Chondrocyte (in vitro differentiated cells): ENCODE data around the gene ZNF584. TPM values are rescaled to one million over a fixed set of nuclear protein-coding genes. Genes with fewer than 3 reads are reported as not detected.

Source experiments
- DNase-seq: peaks from one replicate; pipeline ENCODE4 v3.0.0; 2021; ENCODE audit warnings: mixed read lengths, low spot score
- H3K27ac Mint-ChIP-seq: one replicate; pipeline ENCODE4 v1.8.0; 2021; ENCODE audit warnings: mild to moderate bottlenecking, moderate library complexity, mixed read lengths; ENCODE audit not compliant: unreplicated experiment
- H3K27me3 Mint-ChIP-seq: 2 replicates; pipeline ENCODE4 v1.8.0; 2021; ENCODE audit warnings: low read depth, mixed read lengths
- H3K36me3 Mint-ChIP-seq: 2 replicates; pipeline ENCODE4 v1.8.0; 2021; ENCODE audit warnings: low read depth, mixed read lengths
- H3K4me1 Mint-ChIP-seq: 2 replicates; pipeline ENCODE4 v1.8.0; 2021; ENCODE audit warnings: low read depth, mild to moderate bottlenecking, mixed read lengths
- H3K4me3 Mint-ChIP-seq: one replicate; pipeline ENCODE4 v1.8.0; 2021; ENCODE audit warnings: mild to moderate bottlenecking, moderate library complexity, mixed read lengths; ENCODE audit not compliant: unreplicated experiment
- H3K9me3 Mint-ChIP-seq: 2 replicates; pipeline ENCODE4 v1.8.0; 2021; ENCODE audit warnings: low read depth, mixed read lengths
- total RNA-seq: library from RNA; stranded (reverse); gene quantifications from 3 replicates; pipeline ENCODE4 v1.2.1, GENCODE V29; 2021
- TF ChIP-seq, protein P1 (sequence below): fragments of 200-600 bp; sonication (generic); IDR thresholded peaks from 2 replicates; pipeline ENCODE4 v1.5.0; 2021; ENCODE audit warnings: antibody characterized with exemption, mild to moderate bottlenecking, moderate library complexity

Gene ZNF584
- total RNA-seq, 1 donor from 2014 or later: 10.2 TPM

DNA sequence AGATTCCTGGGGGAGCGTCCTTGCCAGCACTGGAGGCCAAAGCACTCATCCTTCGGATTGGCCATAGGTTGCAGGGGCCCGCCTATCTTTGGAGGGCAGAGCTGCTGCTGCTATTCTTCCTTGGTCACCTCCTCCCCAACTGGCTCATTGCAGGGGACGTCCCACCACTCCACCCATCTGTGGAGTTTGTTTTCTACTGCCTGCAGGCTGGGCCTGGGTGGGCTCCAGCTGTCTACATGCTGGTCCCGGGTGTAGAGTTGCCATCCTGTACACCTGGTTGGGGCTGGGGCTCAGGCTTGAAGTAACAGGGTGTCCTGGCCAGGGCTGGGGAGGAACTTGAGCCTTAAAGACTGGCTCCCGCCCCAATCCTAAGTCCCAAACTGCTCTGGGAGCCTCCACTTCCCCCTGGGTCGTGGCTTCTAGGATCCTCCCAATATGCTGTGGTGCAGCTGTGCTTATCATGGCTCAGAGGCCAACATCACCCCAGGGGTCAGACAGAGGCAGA lies 10.9 kb upstream of the ZNF584 start:
- Mint-ChIP-seq H3K9me3 (no peaks in the 10 kb centered on the region), H3K36me3 (peaks cover 16% of the 10 kb centered on the region), H3K27ac (no peak overlapping the region), H3K27me3 (no peaks in the 10 kb centered on the region), H3K4me3 (no peak overlapping the region), H3K4me1 (peaks cover 13% of the 10 kb centered on the region)
- peak; percentile 74 for DNase-seq
- TF ChIP-seq, protein P1, sequence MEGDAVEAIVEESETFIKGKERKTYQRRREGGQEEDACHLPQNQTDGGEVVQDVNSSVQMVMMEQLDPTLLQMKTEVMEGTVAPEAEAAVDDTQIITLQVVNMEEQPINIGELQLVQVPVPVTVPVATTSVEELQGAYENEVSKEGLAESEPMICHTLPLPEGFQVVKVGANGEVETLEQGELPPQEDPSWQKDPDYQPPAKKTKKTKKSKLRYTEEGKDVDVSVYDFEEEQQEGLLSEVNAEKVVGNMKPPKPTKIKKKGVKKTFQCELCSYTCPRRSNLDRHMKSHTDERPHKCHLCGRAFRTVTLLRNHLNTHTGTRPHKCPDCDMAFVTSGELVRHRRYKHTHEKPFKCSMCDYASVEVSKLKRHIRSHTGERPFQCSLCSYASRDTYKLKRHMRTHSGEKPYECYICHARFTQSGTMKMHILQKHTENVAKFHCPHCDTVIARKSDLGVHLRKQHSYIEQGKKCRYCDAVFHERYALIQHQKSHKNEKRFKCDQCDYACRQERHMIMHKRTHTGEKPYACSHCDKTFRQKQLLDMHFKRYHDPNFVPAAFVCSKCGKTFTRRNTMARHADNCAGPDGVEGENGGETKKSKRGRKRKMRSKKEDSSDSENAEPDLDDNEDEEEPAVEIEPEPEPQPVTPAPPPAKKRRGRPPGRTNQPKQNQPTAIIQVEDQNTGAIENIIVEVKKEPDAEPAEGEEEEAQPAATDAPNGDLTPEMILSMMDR: no peak

DNA sequence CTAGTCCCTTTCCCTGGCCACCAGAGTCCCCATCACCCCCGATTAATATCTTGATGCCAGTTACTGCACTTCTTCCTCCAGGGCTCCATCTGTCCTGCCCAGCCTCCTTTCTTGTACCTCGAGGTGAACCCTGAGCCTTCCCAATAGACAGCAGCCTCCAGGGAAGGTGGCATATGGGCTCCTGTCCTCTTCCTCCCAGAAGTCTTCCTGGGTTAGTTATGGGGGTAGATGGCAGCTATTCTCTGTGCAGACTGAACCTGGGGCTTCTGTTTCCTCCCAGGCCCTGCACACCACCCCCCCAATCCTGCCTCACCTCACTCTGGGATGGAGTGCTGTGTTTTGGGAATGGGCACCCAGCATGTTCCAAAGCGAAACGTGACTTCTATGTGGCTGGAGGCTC lies 10.4 kb upstream of the ZNF584 start:
- TF ChIP-seq, protein P1: no peak
- Mint-ChIP-seq H3K27me3 (no peaks in the 10 kb centered on the region), H3K4me3 (no peak overlapping the region), H3K9me3 (no peaks in the 10 kb centered on the region), H3K27ac (no peak overlapping the region), H3K36me3 (peaks cover 12% of the 10 kb centered on the region), H3K4me1 (peaks cover 13% of the 10 kb centered on the region)
- no peak for DNase-seq

DNA sequence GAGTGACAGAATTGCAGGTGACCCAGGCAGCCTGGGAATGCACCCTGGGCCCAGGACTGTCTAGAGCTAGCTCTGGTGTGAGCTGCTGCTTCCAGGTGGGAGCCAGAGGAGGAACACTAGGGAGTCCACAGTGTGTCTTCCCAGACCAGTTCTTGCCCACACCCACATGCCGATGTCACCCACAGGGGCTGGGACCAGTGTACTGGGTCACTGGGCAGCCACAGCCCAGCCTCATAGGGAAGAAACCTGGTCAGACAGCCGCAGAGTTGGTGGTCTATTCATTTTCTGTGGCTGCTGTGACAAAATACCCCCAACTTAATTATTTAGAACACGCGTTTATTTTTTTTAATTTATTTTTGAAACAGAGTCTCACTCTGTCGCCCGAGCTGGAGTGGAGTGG lies 9.9 kb upstream of the ZNF584 start:
- Mint-ChIP-seq H3K27me3 (no peaks in the 10 kb centered on the region), H3K27ac (no peak overlapping the region), H3K4me3 (no peak overlapping the region), H3K4me1 (peaks cover 16% of the 10 kb centered on the region), H3K9me3 (no peaks in the 10 kb centered on the region), H3K36me3 (peaks cover 11% of the 10 kb centered on the region)
- DNase-seq: peak; percentile 77
- TF ChIP-seq, protein P1: no peak

DNA sequence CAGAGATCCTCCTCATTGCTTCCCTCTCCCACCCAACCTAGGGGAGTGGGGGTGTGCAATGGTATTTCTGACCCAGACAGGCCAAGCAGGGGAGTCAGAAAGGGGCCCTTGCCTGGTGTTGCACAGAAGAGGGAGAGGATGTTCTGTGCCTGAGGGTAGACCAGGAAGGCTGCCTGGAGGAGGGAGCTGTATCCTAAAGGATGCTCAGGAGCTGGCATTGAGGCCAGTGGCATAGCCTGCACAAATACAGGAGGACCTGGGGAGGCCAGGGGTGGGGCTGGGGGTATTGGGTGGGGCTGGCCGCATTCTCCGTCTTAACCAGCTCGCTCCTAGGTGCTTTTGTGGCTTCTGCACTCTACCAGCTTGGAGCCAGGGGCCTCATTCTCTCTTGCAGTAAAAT lies 8.5 kb upstream of the ZNF584 start:
- TF ChIP-seq, protein P1: no peak
- Mint-ChIP-seq H3K27ac (no peak overlapping the region), H3K4me1 (peaks cover 18% of the 10 kb centered on the region), H3K9me3 (no peaks in the 10 kb centered on the region), H3K36me3 (peaks cover under 1% of the 10 kb centered on the region), H3K27me3 (no peaks in the 10 kb centered on the region), H3K4me3 (peak overlapping the region; percentile 78)
- DNase-seq: peak; percentile 56

DNA sequence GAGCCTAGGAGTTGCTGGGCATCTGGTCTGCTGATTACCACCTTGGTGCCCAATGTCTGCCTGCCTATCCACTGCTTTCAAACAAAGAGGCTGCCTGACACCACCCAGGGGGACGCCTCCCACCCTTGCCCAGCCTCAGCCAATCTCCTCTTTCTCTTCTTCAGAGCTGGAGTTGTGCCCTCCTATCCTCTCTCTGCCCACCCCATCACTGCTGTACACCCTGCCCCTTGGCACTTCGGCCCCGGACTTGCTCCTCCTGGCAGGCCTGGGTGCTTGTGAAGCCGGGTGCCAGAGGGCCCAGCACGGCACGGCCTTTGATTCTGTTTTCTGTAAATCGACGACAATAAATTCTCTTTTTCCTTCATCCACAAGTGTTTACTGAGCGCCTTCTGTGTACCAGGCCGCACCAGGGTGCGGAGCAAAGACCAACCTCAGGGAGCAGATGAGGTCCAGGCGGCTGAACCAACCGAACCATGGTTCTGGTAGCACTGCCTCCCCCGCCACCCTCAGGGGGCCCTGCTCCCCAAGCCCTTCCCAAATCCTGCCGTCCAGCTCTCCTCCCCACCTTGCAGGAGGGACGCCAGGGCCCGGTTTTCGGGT lies 8.0 kb upstream of the ZNF584 start:
- no peaks in the 10 kb centered on the region for H3K27me3 Mint-ChIP-seq
- H3K4me3 Mint-ChIP-seq: peak overlapping the region; percentile 78
- peak overlapping the region; percentile 57 for H3K27ac Mint-ChIP-seq
- no peaks in the 10 kb centered on the region for H3K36me3 Mint-ChIP-seq
- no peaks in the 10 kb centered on the region for H3K9me3 Mint-ChIP-seq
- peaks cover 18% of the 10 kb centered on the region for H3K4me1 Mint-ChIP-seq
- TF ChIP-seq, protein P1: no peak
- DNase-seq: peak; percentile 82
